GM18858 (cell line): ENCODE measurements around the gene USP32.

Experiments
- ATAC-seq: cut with Tn5 transposase; IDR thresholded peaks from one replicate; pipeline ENCODE4 v1.9.1; 2021; ENCODE audit not compliant: unreplicated experiment

USP32 gene

GRCh38 chr17:60159479-60159866 is 232.5 kb downstream of the USP32 start:
- no peak for ATAC-seq

- no peak for ATAC-seq
Measured at GRCh38 chr17:60158751-60159478, 233.0 kb downstream of the USP32 start.

GRCh38 chr17:60157487-60158040 is 234.4 kb downstream of the USP32 start:
- no peak for ATAC-seq

GRCh38 chr17:60156746-60157145 is 235.2 kb downstream of the USP32 start:
- ATAC-seq = no peak

GRCh38 chr17:60155815-60156214 is 236.1 kb downstream of the USP32 start:
- no peak for ATAC-seq

GRCh38 chr17:60155427-60155814 is 236.5 kb downstream of the USP32 start:
- ATAC-seq = no peak

- no peak for ATAC-seq
Measured at GRCh38 chr17:60154616-60155426, 237.1 kb downstream of the USP32 start.

- ATAC-seq = no peak
Measured at GRCh38 chr17:60153606-60154390, 238.1 kb downstream of the USP32 start.

GRCh38 chr17:60151355-60151754 is 240.6 kb downstream of the USP32 start:
- no peak for ATAC-seq

- no peak for ATAC-seq
Measured at GRCh38 chr17:60149691-60150582, 242.0 kb downstream of the USP32 start, which contains the start of gene CA4. TSS of gene CA4 (plus strand) at chr17:60149973. CDS start at chr17:60150035, 62 bp downstream.

GRCh38 chr17:60148373-60148772 is 243.6 kb downstream of the USP32 start:
- no peak for ATAC-seq

GRCh38 chr17:60147553-60148223 is 244.2 kb downstream of the USP32 start:
- no peak for ATAC-seq

- ATAC-seq = no peak
Measured at GRCh38 chr17:60146206-60146605, 245.7 kb downstream of the USP32 start.

- no peak for ATAC-seq
Measured at GRCh38 chr17:60145006-60145935, 246.7 kb downstream of the USP32 start.

- no peak for ATAC-seq
Measured at GRCh38 chr17:60142872-60143499, 248.9 kb downstream of the USP32 start.

- ATAC-seq = no peak
Measured at GRCh38 chr17:60141111-60142018, 250.6 kb downstream of the USP32 start.
